ENCODE results near the gene PASD1. TPM values are rescaled to one million over a fixed set of nuclear protein-coding genes. Genes with fewer than 3 reads are reported as not detected.
"Not testable (repeated sequence)": the region's sequence is repeated elsewhere in the genome, so short reads cannot be mapped to it uniquely, and the experiment has no call there.

PASD1 gene
- total RNA-seq, 2 donors from 2014 or later: not detected

GRCh38 chrX:151552743-151553142, 10.7 kb upstream of the PASD1 start:
- no peaks in the 10 kb centered on the region for H3K4me1 ChIP-seq (ENCODE audit: control insufficient read depth, insufficient read depth, low read length)
- H3K9me3 Mint-ChIP-seq: peaks cover 63% of the 10 kb centered on the region
- H3K4me1 Mint-ChIP-seq: no peaks in the 10 kb centered on the region
- no peak overlapping the region for H3K9ac ChIP-seq (ENCODE audit: extremely low read depth, low read length, poor library complexity, severe bottlenecking)
- WGBS, 2 experiments (ENCODE audit: insufficient coverage in 1 of 2, insufficient read length in 1 of 2): 95 to 100% methylated on average over 1 to 3 of the region's 4 CpGs
- DNase-seq: no peak
- no peak overlapping the region for H3K4me3 Mint-ChIP-seq
- no peaks in the 10 kb centered on the region for H3K36me3 Mint-ChIP-seq (ENCODE audit: low read depth)
- no peaks in the 10 kb centered on the region for H3K9me3 ChIP-seq (ENCODE audit: control insufficient read depth, low read length)
- no peaks in the 10 kb centered on the region for H3K27me3 Mint-ChIP-seq (ENCODE audit: insufficient read depth)
- H3K4me3 ChIP-seq (ENCODE audit: low read length): no peak overlapping the region
- TF ChIP-seq, protein P1, sequence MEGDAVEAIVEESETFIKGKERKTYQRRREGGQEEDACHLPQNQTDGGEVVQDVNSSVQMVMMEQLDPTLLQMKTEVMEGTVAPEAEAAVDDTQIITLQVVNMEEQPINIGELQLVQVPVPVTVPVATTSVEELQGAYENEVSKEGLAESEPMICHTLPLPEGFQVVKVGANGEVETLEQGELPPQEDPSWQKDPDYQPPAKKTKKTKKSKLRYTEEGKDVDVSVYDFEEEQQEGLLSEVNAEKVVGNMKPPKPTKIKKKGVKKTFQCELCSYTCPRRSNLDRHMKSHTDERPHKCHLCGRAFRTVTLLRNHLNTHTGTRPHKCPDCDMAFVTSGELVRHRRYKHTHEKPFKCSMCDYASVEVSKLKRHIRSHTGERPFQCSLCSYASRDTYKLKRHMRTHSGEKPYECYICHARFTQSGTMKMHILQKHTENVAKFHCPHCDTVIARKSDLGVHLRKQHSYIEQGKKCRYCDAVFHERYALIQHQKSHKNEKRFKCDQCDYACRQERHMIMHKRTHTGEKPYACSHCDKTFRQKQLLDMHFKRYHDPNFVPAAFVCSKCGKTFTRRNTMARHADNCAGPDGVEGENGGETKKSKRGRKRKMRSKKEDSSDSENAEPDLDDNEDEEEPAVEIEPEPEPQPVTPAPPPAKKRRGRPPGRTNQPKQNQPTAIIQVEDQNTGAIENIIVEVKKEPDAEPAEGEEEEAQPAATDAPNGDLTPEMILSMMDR (conservative IDR thresholded peaks at IDR 0.05): no peak
- no peak overlapping the region for H3K27ac Mint-ChIP-seq
- H3K27me3 ChIP-seq (ENCODE audit: control insufficient read depth, insufficient read depth, low read length, poor library complexity, severe bottlenecking): no peaks in the 10 kb centered on the region
- H3K36me3 ChIP-seq (ENCODE audit: control insufficient read depth, insufficient read depth, low read length): no peaks in the 10 kb centered on the region
- no peak overlapping the region for H3K27ac ChIP-seq (ENCODE audit: low read depth, low read length)

DNA sequence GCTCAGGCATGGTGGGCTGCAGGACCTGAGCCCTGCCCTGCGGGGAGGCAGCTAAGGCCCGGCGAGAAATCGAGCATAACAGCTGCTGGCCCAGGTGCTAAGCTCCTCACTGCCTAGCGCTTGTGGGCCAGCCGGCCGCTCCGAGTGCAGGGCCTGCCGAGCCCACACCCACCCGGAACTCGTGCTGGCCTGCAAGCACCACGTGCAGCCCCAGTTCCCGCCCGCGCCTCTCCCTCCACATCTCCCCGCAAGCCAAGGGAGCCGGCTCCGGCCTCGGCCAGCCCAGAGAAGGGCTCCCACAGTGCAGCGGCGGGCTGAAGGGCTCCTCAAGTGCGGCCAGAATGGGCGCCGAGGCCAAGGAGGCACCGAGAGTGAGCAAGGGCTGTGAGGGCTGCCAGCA, 8.2 kb upstream of the PASD1 start:
- not testable (repeated sequence) for H3K4me3 ChIP-seq (ENCODE audit: low read length); H3K36me3 Mint-ChIP-seq (ENCODE audit: low read depth); H3K36me3 ChIP-seq (ENCODE audit: control insufficient read depth, insufficient read depth, low read length); H3K4me1 Mint-ChIP-seq; H3K27ac ChIP-seq (ENCODE audit: low read depth, low read length); H3K9ac ChIP-seq (ENCODE audit: extremely low read depth, low read length, poor library complexity, severe bottlenecking); DNase-seq; H3K4me3 Mint-ChIP-seq; H3K27me3 ChIP-seq (ENCODE audit: control insufficient read depth, insufficient read depth, low read length, poor library complexity, severe bottlenecking); H3K27me3 Mint-ChIP-seq (ENCODE audit: insufficient read depth); H3K9me3 ChIP-seq (ENCODE audit: control insufficient read depth, low read length); H3K4me1 ChIP-seq (ENCODE audit: control insufficient read depth, insufficient read depth, low read length); H3K27ac Mint-ChIP-seq
- H3K9me3 Mint-ChIP-seq: peaks cover 52% of the 10 kb centered on the region
- 91% methylated on average over 25 of the region's 25 CpGs; no CpG with 5 or more reads in 1 of the 2 experiments for WGBS, 2 experiments (ENCODE audit: insufficient coverage in 1 of 2, insufficient read length in 1 of 2)

GRCh38 chrX:151562485-151562884, 990 bp upstream of the PASD1 start:
- not testable (repeated sequence) for H3K9me3 ChIP-seq (ENCODE audit: control insufficient read depth, low read length); H3K4me3 Mint-ChIP-seq; H3K27me3 ChIP-seq (ENCODE audit: control insufficient read depth, insufficient read depth, low read length, poor library complexity, severe bottlenecking); H3K27ac ChIP-seq (ENCODE audit: low read depth, low read length); H3K4me1 ChIP-seq (ENCODE audit: control insufficient read depth, insufficient read depth, low read length); H3K27me3 Mint-ChIP-seq (ENCODE audit: insufficient read depth); H3K9ac ChIP-seq (ENCODE audit: extremely low read depth, low read length, poor library complexity, severe bottlenecking); H3K4me1 Mint-ChIP-seq; H3K36me3 Mint-ChIP-seq (ENCODE audit: low read depth); H3K36me3 ChIP-seq (ENCODE audit: control insufficient read depth, insufficient read depth, low read length); H3K27ac Mint-ChIP-seq; H3K4me3 ChIP-seq (ENCODE audit: low read length); DNase-seq
- WGBS, 2 experiments (ENCODE audit: insufficient coverage in 1 of 2, insufficient read length in 1 of 2): 80 to 95% methylated on average over 1 to 4 of the region's 21 CpGs
- H3K9me3 Mint-ChIP-seq: peaks cover 67% of the 10 kb centered on the region

DNA sequence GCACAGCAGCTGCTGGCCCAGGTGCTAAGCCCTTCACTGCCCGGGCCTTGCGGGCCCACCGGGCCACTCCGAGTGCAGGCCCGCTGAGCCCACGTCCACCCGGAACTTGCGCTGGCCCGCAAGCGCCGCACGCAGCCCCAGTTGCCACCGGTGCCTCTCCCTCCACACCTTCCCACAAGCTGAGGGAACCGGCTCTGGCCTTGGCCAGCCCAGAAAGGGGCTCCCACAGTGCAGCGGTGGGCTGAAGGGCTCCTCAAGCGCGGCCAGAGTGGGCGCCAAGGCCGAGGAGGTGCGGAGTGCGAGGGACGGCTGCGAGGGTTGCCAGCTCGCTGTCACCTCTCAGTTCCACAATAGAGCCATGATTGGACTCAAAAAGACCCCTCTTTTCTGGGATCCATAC, 472 bp upstream of the PASD1 start:
- not testable (repeated sequence) for H3K4me1 ChIP-seq (ENCODE audit: control insufficient read depth, insufficient read depth, low read length); H3K9me3 ChIP-seq (ENCODE audit: control insufficient read depth, low read length); H3K36me3 ChIP-seq (ENCODE audit: control insufficient read depth, insufficient read depth, low read length); H3K27ac ChIP-seq (ENCODE audit: low read depth, low read length); H3K4me3 ChIP-seq (ENCODE audit: low read length); H3K27ac Mint-ChIP-seq; H3K4me1 Mint-ChIP-seq; H3K27me3 Mint-ChIP-seq (ENCODE audit: insufficient read depth); H3K9ac ChIP-seq (ENCODE audit: extremely low read depth, low read length, poor library complexity, severe bottlenecking); H3K27me3 ChIP-seq (ENCODE audit: control insufficient read depth, insufficient read depth, low read length, poor library complexity, severe bottlenecking); H3K36me3 Mint-ChIP-seq (ENCODE audit: low read depth); DNase-seq; H3K4me3 Mint-ChIP-seq
- 97% methylated on average over 24 of the region's 24 CpGs; no CpG with 5 or more reads in 1 of the 2 experiments for WGBS, 2 experiments (ENCODE audit: insufficient coverage in 1 of 2, insufficient read length in 1 of 2)
- H3K9me3 Mint-ChIP-seq: peaks cover 67% of the 10 kb centered on the region
